Measurements from ENCODE around the gene LRRC4C. TPM values are rescaled to one million over a fixed set of nuclear protein-coding genes. Genes with fewer than 3 reads are reported as not detected.
A peak's percentile ranks its signal among the peaks of the same experiment; 100 is the strongest.

LRRC4C gene
- total RNA-seq, 1 donor from 2014 or later = 2.2 TPM

DNA sequence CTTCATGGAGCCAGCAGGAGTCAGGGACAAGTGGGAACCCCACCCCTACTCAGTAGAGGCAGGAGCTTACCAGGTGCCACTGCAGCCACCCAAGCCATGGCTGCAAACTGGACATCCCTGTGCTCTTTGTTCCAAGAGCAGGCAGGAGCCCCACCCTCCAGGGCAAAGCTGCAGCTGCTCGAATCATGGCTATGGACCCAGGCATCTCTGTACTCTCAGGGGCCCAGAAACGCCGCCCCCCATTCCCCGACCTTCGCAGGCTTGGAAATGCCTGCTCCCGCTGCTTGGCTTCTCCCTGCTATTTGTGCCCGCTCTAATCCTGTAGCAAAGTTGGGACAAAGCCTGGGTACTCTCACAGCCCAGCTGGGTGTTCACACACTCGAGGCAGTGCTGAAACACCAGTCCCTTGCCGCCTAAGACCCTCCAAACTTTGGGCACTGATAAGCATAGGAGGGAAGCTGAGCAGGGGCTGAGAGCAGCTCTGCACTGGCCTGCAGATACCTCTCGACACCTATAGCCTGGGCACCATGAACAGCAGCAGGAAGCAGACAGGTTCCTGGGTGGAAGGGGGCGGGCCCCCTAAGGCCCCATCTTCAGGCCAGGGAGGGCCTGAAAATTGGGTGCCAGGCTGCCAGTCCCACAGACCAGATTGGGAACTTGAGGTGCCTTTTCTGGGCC is 402.4 kb downstream of the LRRC4C start:
- H3K36me3 ChIP-seq = no peaks in the 10 kb centered on the region
- H3K27ac ChIP-seq = no peak overlapping the region
- H3K27me3 ChIP-seq = no peaks in the 10 kb centered on the region
- no peak overlapping the region for H3K4me3 ChIP-seq
- H3K9me3 ChIP-seq = no peaks in the 10 kb centered on the region
- intact Hi-C loops (cut with DNase I) = no loop called here
- H3K4me1 ChIP-seq = no peaks in the 10 kb centered on the region
- ATAC-seq (peak; percentile 10), DNase-seq (peak; percentile 51)
- TF ChIP-seq CTCF (IDR thresholded peaks at IDR 0.05) = no peak

DNA sequence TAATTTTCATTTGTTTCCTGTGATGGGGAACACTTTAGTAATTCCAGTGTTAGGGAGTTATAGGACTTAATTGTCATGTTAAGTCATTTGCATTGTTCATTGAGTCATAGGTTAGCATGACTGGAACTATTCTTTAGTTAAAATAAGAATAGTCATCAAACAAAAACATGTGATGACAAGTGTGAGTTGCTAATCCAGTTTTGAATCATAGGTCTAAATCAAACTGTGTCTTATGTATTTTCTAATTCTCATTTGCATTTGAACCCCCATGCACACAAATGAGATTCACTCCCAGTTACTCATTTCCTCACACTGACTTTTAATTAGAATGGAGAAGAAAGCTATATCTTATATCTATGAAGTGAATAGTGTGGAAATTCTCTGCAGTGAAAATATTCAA is 405.6 kb downstream of the LRRC4C start:
- no peaks in the 10 kb centered on the region for H3K36me3 ChIP-seq
- ATAC-seq (no peak), DNase-seq (no peak)
- intact Hi-C loops (cut with DNase I) = no loop called here
- no peaks in the 10 kb centered on the region for H3K4me1 ChIP-seq
- H3K9me3 ChIP-seq = no peaks in the 10 kb centered on the region
- no peaks in the 10 kb centered on the region for H3K27me3 ChIP-seq
- no peak for TF ChIP-seq CTCF (IDR thresholded peaks at IDR 0.05)
- H3K4me3 ChIP-seq = no peak overlapping the region
- H3K27ac ChIP-seq = no peak overlapping the region

- Histone ChIP-seq H3K9me3 (no peaks in the 10 kb centered on the region), H3K4me1 (no peaks in the 10 kb centered on the region), H3K27me3 (no peaks in the 10 kb centered on the region), H3K36me3 (no peaks in the 10 kb centered on the region), H3K4me3 (no peak overlapping the region), H3K27ac (no peak overlapping the region)
- ATAC-seq = no peak
- no peak for DNase-seq
- no peak for TF ChIP-seq CTCF (IDR thresholded peaks at IDR 0.05)
- intact Hi-C loops (cut with DNase I) = no loop called here
These were observed 407.4 kb downstream of the LRRC4C start for GRCh38 chr11:41051919-41052635.

- Histone ChIP-seq H3K36me3 (no peaks in the 10 kb centered on the region), H3K4me1 (no peaks in the 10 kb centered on the region), H3K4me3 (no peak overlapping the region), H3K9me3 (no peaks in the 10 kb centered on the region), H3K27ac (no peak overlapping the region), H3K27me3 (no peaks in the 10 kb centered on the region)
- TF ChIP-seq CTCF (IDR thresholded peaks at IDR 0.05) = no peak
- intact Hi-C loops (cut with DNase I) = no loop called here
- no peak for DNase-seq
- no peak for ATAC-seq
These were observed 408.7 kb downstream of the LRRC4C start for GRCh38 chr11:41050791-41051190.

DNA sequence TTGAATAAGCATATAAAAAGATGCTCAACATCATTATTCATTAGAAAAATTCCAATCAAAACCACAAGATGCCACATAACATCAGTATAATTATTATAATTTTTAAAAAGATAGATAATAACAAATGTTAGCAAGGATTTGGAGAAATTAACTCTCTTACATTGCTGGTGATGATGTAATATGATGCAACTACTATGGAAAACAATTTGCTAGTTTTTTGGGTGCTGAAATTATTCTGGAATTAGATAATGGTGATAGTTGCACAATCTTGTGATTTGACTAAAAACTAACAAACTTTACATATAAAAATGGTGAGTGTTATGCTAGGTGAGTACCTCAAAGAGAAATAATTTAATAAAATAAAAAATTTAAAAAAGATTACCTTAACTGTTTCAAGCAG is 412.2 kb downstream of the LRRC4C start:
- H3K9me3 ChIP-seq = no peaks in the 10 kb centered on the region
- H3K36me3 ChIP-seq = no peaks in the 10 kb centered on the region
- intact Hi-C loops (cut with DNase I) = no loop called here
- no peak for ATAC-seq
- no peaks in the 10 kb centered on the region for H3K27me3 ChIP-seq
- TF ChIP-seq CTCF (IDR thresholded peaks at IDR 0.05) = no peak
- H3K27ac ChIP-seq = no peak overlapping the region
- H3K4me3 ChIP-seq = no peak overlapping the region
- no peaks in the 10 kb centered on the region for H3K4me1 ChIP-seq
- no peak for DNase-seq

Data from upper lobe of right lung (tissue), 1 donor.